ENCODE measurements around the gene WDR75.

GRCh38 chr2:189501487-189501886 is 60.2 kb downstream of the WDR75 start:
- TF ChIP-seq, protein P1, sequence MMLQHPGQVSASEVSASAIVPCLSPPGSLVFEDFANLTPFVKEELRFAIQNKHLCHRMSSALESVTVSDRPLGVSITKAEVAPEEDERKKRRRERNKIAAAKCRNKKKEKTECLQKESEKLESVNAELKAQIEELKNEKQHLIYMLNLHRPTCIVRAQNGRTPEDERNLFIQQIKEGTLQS (CRISPR knock-in tag; IDR thresholded peaks at IDR 0.05): no peak
- no peak for TF ChIP-seq TEAD2 (CRISPR knock-in tag; IDR thresholded peaks at IDR 0.05)
- no peak for TF ChIP-seq CTCF (CRISPR knock-in tag; IDR thresholded peaks at IDR 0.05)
- TF ChIP-seq POLR2AphosphoS5 (IDR thresholded peaks at IDR 0.05; ENCODE audit: low read depth, low read length): no peak
- TF ChIP-seq POLR2A (IDR thresholded peaks at IDR 0.05; ENCODE audit: insufficient read depth in 1 of 2, low read depth in 2 of 2, low read length in 2 of 2): no peak
- TF ChIP-seq ELF3 (CRISPR knock-in tag; IDR thresholded peaks at IDR 0.05): no peak
- no peak for TF ChIP-seq MYC (CRISPR knock-in tag; IDR thresholded peaks at IDR 0.05; ENCODE audit: borderline replicate concordance)
- no peak for TF ChIP-seq HES4 (CRISPR knock-in tag; IDR thresholded peaks at IDR 0.05; ENCODE audit: borderline replicate concordance)
- no peak for TF ChIP-seq STAT5B (CRISPR knock-in tag; IDR thresholded peaks at IDR 0.05)
- no peak for TF ChIP-seq ARNTL (CRISPR knock-in tag; IDR thresholded peaks at IDR 0.05)
- TF ChIP-seq, protein P2, sequence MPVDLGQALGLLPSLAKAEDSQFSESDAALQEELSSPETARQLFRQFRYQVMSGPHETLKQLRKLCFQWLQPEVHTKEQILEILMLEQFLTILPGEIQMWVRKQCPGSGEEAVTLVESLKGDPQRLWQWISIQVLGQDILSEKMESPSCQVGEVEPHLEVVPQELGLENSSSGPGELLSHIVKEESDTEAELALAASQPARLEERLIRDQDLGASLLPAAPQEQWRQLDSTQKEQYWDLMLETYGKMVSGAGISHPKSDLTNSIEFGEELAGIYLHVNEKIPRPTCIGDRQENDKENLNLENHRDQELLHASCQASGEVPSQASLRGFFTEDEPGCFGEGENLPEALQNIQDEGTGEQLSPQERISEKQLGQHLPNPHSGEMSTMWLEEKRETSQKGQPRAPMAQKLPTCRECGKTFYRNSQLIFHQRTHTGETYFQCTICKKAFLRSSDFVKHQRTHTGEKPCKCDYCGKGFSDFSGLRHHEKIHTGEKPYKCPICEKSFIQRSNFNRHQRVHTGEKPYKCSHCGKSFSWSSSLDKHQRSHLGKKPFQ (CRISPR knock-in tag; IDR thresholded peaks at IDR 0.05; ENCODE audit: insufficient replicate concordance): no peak
- TF ChIP-seq CBX5 (CRISPR knock-in tag; IDR thresholded peaks at IDR 0.05; ENCODE audit: borderline replicate concordance): no peak
- no peak for TF ChIP-seq ZBTB8A (CRISPR knock-in tag; IDR thresholded peaks at IDR 0.05; ENCODE audit: borderline replicate concordance, low read depth)
